Panc1 (cell line): ENCODE measurements around the gene PKLR. TPM values are rescaled to one million over a fixed set of nuclear protein-coding genes. Genes with fewer than 3 reads are reported as not detected.

Experiments used
- ATAC-seq: fragments of 200-7000 bp; cut with Tn5 transposase; 2 replicates; pipeline ENCODE4 v1.9.1; 2020; ENCODE audit warnings: mild to moderate bottlenecking, moderate library complexity
- BruUV-seq: library from RNA; stranded (reverse); fragments of 400-500 nt; replicated peaks from 2 replicates; lab custom pipeline; 2021; lab: Mats Ljungman, UMichigan
- CTCF ChIA-PET: fragments of 300-600 bp; sonication (Branson Sonifier 250); formaldehyde crosslinking; loops from one replicate; lab custom pipeline; 2022; ENCODE audit warnings: antibody characterized with exemption; lab: Charles Lee
- POLR2A ChIA-PET: fragments of 300-600 bp; sonication (Branson Sonifier 250); formaldehyde crosslinking; loops from one replicate; lab custom pipeline; 2022; ENCODE audit warnings: antibody characterized with exemption; lab: Charles Lee
- DNase-seq: peaks from one replicate; pipeline ENCODE4 v3.0.0-alpha.2; 2010; ENCODE audit warnings: low read depth, low spot score
- H3K27ac ChIP-seq: 2 replicates; pipeline ENCODE4 v1.5.1; 2011; ENCODE audit warnings: mild to moderate bottlenecking, low read length, inconsistent platforms
- H3K27me3 ChIP-seq: fragments of 200-500 bp; sonication (Bioruptor generic); 2 replicates; pipeline ENCODE4 v1.6.0; 2014; ENCODE audit warnings: low read length, inconsistent platforms; ENCODE audit not compliant: control insufficient read depth, insufficient read depth
- H3K36me3 ChIP-seq: fragments of 200-500 bp; sonication (Bioruptor generic); 2 replicates; pipeline ENCODE4 v1.5.1; 2014; ENCODE audit warnings: inconsistent platforms, mild to moderate bottlenecking, low read length, moderate library complexity; ENCODE audit not compliant: control insufficient read depth, insufficient read depth
- H3K4me1 ChIP-seq: 2 replicates; pipeline ENCODE4 v1.5.1; 2011; ENCODE audit warnings: inconsistent platforms, mild to moderate bottlenecking, low read length, moderate library complexity; ENCODE audit not compliant: control insufficient read depth, insufficient read depth
- H3K4me3 ChIP-seq, 2 experiments: 2 replicates each; pipeline ENCODE4 v1.5.1; 2011 to 2012; ENCODE audit warnings: low read depth in 2 of 2, low read length in 2 of 2, mild to moderate bottlenecking in 2 of 2, inconsistent platforms in 1 of 2, moderate library complexity in 1 of 2
- H3K9me3 ChIP-seq: fragments of 200-500 bp; sonication (Bioruptor generic); 2 replicates; pipeline ENCODE4 v1.5.1; 2014; ENCODE audit warnings: low read depth, mild to moderate bottlenecking, inconsistent platforms, low read length, moderate library complexity; ENCODE audit not compliant: control insufficient read depth, insufficient read depth
- POLR2AphosphoS5 ChIP-seq: IDR thresholded peaks from 2 replicates; pipeline ENCODE4 v1.6.1; 2012; ENCODE audit warnings: mild to moderate bottlenecking, low read depth, low read length, moderate library complexity
- SIN3A ChIP-seq: IDR thresholded peaks from 2 replicates; pipeline ENCODE4 v1.6.1; 2012; ENCODE audit warnings: low read depth, mild to moderate bottlenecking, low read length, moderate library complexity, borderline replicate concordance; ENCODE audit not compliant: insufficient read depth
- TCF7L2 ChIP-seq: IDR thresholded peaks from 2 replicates; pipeline ENCODE4 v1.6.1; 2011; ENCODE audit warnings: mild to moderate bottlenecking, low read depth, low read length, inconsistent platforms
- in situ Hi-C: cut with HindIII; loops from 2 replicates; pipeline ENCODE4 v1.10.0; 2016; ENCODE audit warnings: low sequenced_read_pairs, low pct_unique_long_range_greater_than_20kb
- intact Hi-C: fragments of 100-400 bp; cut with micrococcal nuclease; formaldehyde crosslinking; loops from one replicate; pipeline ENCODE4 v1.10.0; 2022; ENCODE audit not compliant: unreplicated experiment
- total RNA-seq: library from RNA; stranded (reverse); gene quantifications from one replicate; pipeline ENCODE4 v1.2.1, GENCODE V29; 2021; ENCODE audit not compliant: unreplicated experiment
- TF ChIP-seq, protein P1 (sequence below), 2 experiments: IDR thresholded peaks; 2 replicates each; pipeline ENCODE4 v1.6.1; 2011 to 2012; ENCODE audit warnings: low read depth in 2 of 2, control low read depth in 1 of 2, low read length in 1 of 2, mild to moderate bottlenecking in 1 of 2, moderate library complexity in 1 of 2; ENCODE audit not compliant: insufficient read depth in 1 of 2
- TF ChIP-seq, protein P2 (sequence below): fragments of 450-650 bp; IDR thresholded peaks from 2 replicates; pipeline ENCODE4 v1.5.1; 2017; ENCODE audit warnings: mild to moderate bottlenecking

PKLR gene
- total RNA-seq, 1 experiment from 2014 or later = 0.13 TPM

DNA sequence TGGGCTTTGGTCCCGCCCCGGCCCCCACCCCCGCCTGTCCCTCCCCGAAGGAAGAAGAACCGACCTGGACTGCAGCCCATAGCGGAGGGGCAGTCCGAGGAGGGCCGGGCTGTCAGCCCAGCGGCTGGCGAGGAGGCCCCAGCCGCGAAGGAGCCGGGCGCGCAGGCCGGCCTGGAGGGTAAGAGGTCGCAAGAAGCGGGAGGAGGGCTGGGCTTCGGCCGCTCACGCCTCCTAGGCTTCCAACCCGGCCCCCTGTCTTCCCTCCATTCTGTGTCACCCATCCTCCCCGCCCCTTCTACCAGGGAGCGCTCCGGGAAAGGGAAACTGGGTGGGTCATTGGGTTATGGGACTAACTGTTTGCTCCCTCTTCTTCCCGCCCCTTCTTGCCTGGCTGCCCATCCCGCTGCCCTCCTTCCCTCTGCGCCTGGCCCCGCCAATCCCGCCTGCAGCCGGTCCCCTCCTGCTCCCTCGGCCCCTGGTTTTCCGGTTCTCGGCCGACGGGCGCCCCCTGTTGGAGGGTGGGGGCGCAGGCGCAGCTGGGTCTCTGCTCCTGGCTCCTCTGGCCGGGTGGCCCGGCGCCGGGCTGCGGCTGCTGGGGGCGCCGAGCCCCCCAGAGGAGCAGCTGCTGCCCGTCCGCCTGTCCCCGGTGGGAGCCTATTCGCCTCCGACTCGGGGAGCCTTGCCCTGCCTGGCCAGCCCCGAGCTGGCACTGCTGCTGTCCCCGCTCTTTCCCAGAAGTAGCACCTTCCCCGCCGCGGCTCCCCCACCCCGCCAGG lies 21.9 kb upstream of the PKLR start:
- Histone ChIP-seq H3K27me3 (no peaks in the 10 kb centered on the region), H3K4me1 (peaks cover 47% of the 10 kb centered on the region), H3K4me3 (peak overlapping the region; percentile 92 to 96), H3K27ac (peak overlapping the region; percentile 95), H3K9me3 (no peaks in the 10 kb centered on the region), H3K36me3 (no peaks in the 10 kb centered on the region; the same call in none of the 2 replicates)
- TF ChIP-seq, protein P1, sequence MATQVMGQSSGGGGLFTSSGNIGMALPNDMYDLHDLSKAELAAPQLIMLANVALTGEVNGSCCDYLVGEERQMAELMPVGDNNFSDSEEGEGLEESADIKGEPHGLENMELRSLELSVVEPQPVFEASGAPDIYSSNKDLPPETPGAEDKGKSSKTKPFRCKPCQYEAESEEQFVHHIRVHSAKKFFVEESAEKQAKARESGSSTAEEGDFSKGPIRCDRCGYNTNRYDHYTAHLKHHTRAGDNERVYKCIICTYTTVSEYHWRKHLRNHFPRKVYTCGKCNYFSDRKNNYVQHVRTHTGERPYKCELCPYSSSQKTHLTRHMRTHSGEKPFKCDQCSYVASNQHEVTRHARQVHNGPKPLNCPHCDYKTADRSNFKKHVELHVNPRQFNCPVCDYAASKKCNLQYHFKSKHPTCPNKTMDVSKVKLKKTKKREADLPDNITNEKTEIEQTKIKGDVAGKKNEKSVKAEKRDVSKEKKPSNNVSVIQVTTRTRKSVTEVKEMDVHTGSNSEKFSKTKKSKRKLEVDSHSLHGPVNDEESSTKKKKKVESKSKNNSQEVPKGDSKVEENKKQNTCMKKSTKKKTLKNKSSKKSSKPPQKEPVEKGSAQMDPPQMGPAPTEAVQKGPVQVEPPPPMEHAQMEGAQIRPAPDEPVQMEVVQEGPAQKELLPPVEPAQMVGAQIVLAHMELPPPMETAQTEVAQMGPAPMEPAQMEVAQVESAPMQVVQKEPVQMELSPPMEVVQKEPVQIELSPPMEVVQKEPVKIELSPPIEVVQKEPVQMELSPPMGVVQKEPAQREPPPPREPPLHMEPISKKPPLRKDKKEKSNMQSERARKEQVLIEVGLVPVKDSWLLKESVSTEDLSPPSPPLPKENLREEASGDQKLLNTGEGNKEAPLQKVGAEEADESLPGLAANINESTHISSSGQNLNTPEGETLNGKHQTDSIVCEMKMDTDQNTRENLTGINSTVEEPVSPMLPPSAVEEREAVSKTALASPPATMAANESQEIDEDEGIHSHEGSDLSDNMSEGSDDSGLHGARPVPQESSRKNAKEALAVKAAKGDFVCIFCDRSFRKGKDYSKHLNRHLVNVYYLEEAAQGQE (IDR thresholded peaks at IDR 0.05; ENCODE audit: insufficient read depth in 1 of 2, low read depth in 2 of 2, low read length in 1 of 2) = no peak
- no peak for TF ChIP-seq POLR2AphosphoS5
- no peak for TF ChIP-seq TCF7L2
- TF ChIP-seq, protein P2, sequence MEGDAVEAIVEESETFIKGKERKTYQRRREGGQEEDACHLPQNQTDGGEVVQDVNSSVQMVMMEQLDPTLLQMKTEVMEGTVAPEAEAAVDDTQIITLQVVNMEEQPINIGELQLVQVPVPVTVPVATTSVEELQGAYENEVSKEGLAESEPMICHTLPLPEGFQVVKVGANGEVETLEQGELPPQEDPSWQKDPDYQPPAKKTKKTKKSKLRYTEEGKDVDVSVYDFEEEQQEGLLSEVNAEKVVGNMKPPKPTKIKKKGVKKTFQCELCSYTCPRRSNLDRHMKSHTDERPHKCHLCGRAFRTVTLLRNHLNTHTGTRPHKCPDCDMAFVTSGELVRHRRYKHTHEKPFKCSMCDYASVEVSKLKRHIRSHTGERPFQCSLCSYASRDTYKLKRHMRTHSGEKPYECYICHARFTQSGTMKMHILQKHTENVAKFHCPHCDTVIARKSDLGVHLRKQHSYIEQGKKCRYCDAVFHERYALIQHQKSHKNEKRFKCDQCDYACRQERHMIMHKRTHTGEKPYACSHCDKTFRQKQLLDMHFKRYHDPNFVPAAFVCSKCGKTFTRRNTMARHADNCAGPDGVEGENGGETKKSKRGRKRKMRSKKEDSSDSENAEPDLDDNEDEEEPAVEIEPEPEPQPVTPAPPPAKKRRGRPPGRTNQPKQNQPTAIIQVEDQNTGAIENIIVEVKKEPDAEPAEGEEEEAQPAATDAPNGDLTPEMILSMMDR = peak; percentile 98
- peak; percentile 59; the same call in 1 of the 2 replicates for TF ChIP-seq SIN3A
- DNase-seq (peak; percentile 50), ATAC-seq (peak; percentile 63)
- in situ Hi-C loops (no loop called here), intact Hi-C loops (loop anchor here (1.0 kb wide), 1 partner anchor 46 kb away; the partner anchor contains the start of gene HCN3)
- no TSS peak for BruUV-seq
- CTCF ChIA-PET = interaction anchor here (0.6 to 3.5 kb wide), 5 partner anchors 43 to 406 kb away, joined by 3 to 34 read pairs (median 4); no protein-coding TSS in a partner anchor
- POLR2A ChIA-PET = interaction anchor here (0.5 kb wide), 1 partner anchor 124 kb away, joined by 6 read pairs; no protein-coding TSS in a partner anchor

DNA sequence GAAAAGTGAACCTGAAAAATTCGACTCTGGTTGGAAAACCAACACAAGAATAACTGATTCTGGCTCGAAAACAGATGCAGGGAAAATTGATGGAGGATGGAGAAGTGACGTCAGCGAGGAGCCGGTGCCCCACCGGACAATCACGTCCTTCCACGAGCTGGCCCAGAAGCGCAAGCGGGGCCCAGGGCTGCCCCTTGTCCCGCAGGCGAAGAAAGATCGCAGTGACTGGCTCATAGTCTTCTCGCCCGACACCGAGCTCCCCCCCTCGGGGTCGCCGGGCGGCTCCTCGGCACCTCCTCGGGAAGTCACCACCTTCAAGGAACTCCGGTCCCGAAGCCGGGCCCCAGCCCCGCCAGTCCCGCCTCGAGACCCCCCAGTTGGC lies 21.3 kb upstream of the PKLR start:
- Histone ChIP-seq H3K9me3 (no peaks in the 10 kb centered on the region), H3K36me3 (no peaks in the 10 kb centered on the region; the same call in none of the 2 replicates), H3K27ac (peak overlapping the region; percentile 87), H3K27me3 (no peaks in the 10 kb centered on the region), H3K4me3 (peak overlapping the region; percentile 92 to 96), H3K4me1 (peaks cover 43% of the 10 kb centered on the region)
- BruUV-seq = no TSS peak
- ATAC-seq (no peak), DNase-seq (no peak)
- TF ChIP-seq POLR2AphosphoS5 (no peak), SIN3A (no peak), TCF7L2 (no peak)
- TF ChIP-seq, protein P2 = no peak
- TF ChIP-seq, protein P1 (IDR thresholded peaks at IDR 0.05; ENCODE audit: insufficient read depth in 1 of 2, low read depth in 2 of 2, low read length in 1 of 2) = no peak
- ChIA-PET POLR2A (interaction anchor here (1.1 kb wide), 1 partner anchor 77 kb away, joined by 3 read pairs; no protein-coding TSS in a partner anchor), CTCF (interaction anchor here (1.3 to 3.5 kb wide), 2 partner anchors 43 to 72 kb away, joined by 3 to 34 read pairs; no protein-coding TSS in a partner anchor)
- intact Hi-C loops (no loop called here), in situ Hi-C loops (no loop called here)
